ENCODE results near the gene DHRS2.
"Not testable (repeated sequence)": the region's sequence is repeated elsewhere in the genome, so short reads cannot be mapped to it uniquely, and the experiment has no call there.

DHRS2 gene

GRCh38 chr14:23634698-23635412 is 1.3 kb upstream of the DHRS2 start:
- DNase-seq = not testable (repeated sequence)

GRCh38 chr14:23637312-23637654 is 1.1 kb downstream of the DHRS2 start:
- DNase-seq = not testable (repeated sequence)

- not testable (repeated sequence) for DNase-seq
Measured at GRCh38 chr14:23637655-23638413, 1.7 kb downstream of the DHRS2 start.

- no peak for DNase-seq
Measured at GRCh38 chr14:23638414-23639047, 2.4 kb downstream of the DHRS2 start.

GRCh38 chr14:23639048-23639890 is 3.1 kb downstream of the DHRS2 start:
- no peak for DNase-seq

GRCh38 chr14:23639891-23640523 is 3.8 kb downstream of the DHRS2 start:
- no peak for DNase-seq

GRCh38 chr14:23640524-23641141 is 4.5 kb downstream of the DHRS2 start:
- no peak for DNase-seq

GRCh38 chr14:23641180-23641914 is 5.2 kb downstream of the DHRS2 start:
- DNase-seq = no peak

GRCh38 chr14:23641915-23642588 is 5.9 kb downstream of the DHRS2 start:
- DNase-seq = no peak

GRCh38 chr14:23643533-23644194 is 7.5 kb downstream of the DHRS2 start:
- DNase-seq = no peak

- DNase-seq = no peak
Measured at GRCh38 chr14:23644195-23644918, 8.2 kb downstream of the DHRS2 start.

GRCh38 chr14:23644919-23645336 is 8.8 kb downstream of the DHRS2 start:
- no peak for DNase-seq

- DNase-seq = no peak
Measured at GRCh38 chr14:23645504-23645811, 9.3 kb downstream of the DHRS2 start.

- DNase-seq = no peak
Measured at GRCh38 chr14:23645812-23646647, 9.9 kb downstream of the DHRS2 start.

- no peak for DNase-seq
Measured at GRCh38 chr14:23646648-23647549, 10.7 kb downstream of the DHRS2 start.

GRCh38 chr14:23647619-23648018 is 11.5 kb downstream of the DHRS2 start:
- no peak for DNase-seq

- no peak for DNase-seq
Measured at GRCh38 chr14:23648764-23649460, 12.7 kb downstream of the DHRS2 start.
